GM15510 (cell line): ENCODE measurements around the gene ABCG2.

Experiments used
- POLR2A ChIP-seq: IDR thresholded peaks from 3 replicates; pipeline ENCODE4 v1.6.1; 2011; ENCODE audit warnings: borderline replicate concordance; ENCODE audit not compliant: insufficient read length; ENCODE audit errors: extremely low read depth

The ABCG2 gene

GRCh38 chr4:88143504-88143903 lies 14.9 kb downstream of the ABCG2 start:
- TF ChIP-seq POLR2A, result no peak

- TF ChIP-seq POLR2A, result no peak
Observed at GRCh38 chr4:88138561-88138960, 19.9 kb downstream of the ABCG2 start.

- TF ChIP-seq POLR2A, result no peak
Observed at GRCh38 chr4:88137112-88137511, 21.3 kb downstream of the ABCG2 start.

GRCh38 chr4:88136249-88136648 lies 22.2 kb downstream of the ABCG2 start:
- no peak for TF ChIP-seq POLR2A

- TF ChIP-seq POLR2A, result no peak
Observed at GRCh38 chr4:88135356-88135663, 23.1 kb downstream of the ABCG2 start.

- no peak for TF ChIP-seq POLR2A
Observed at GRCh38 chr4:88134536-88135355, 23.7 kb downstream of the ABCG2 start.

- TF ChIP-seq POLR2A, result no peak
Observed at GRCh38 chr4:88134111-88134510, 24.3 kb downstream of the ABCG2 start.

GRCh38 chr4:88130544-88131305 lies 27.7 kb downstream of the ABCG2 start:
- TF ChIP-seq POLR2A, result no peak

- no peak for TF ChIP-seq POLR2A
Observed at GRCh38 chr4:88130003-88130402, 28.4 kb downstream of the ABCG2 start.

GRCh38 chr4:88119943-88120342 lies 38.5 kb downstream of the ABCG2 start:
- TF ChIP-seq POLR2A, result no peak

GRCh38 chr4:88115587-88115986 lies 42.9 kb downstream of the ABCG2 start:
- no peak for TF ChIP-seq POLR2A

- TF ChIP-seq POLR2A, result no peak
Observed at GRCh38 chr4:88112856-88113255, 45.6 kb downstream of the ABCG2 start.

GRCh38 chr4:88110826-88111225 lies 47.6 kb downstream of the ABCG2 start:
- no peak for TF ChIP-seq POLR2A

GRCh38 chr4:88109123-88109881 lies 49.1 kb downstream of the ABCG2 start:
- TF ChIP-seq POLR2A, result no peak

GRCh38 chr4:88108747-88109122 lies 49.7 kb downstream of the ABCG2 start:
- no peak for TF ChIP-seq POLR2A

GRCh38 chr4:88107406-88108107 lies 50.9 kb downstream of the ABCG2 start:
- no peak for TF ChIP-seq POLR2A

- TF ChIP-seq POLR2A, result no peak
Observed at GRCh38 chr4:88106205-88106604, 52.2 kb downstream of the ABCG2 start.
